Testis (tissue), 3 donors: ENCODE results near the gene BCCIP. TPM values are rescaled to one million over a fixed set of nuclear protein-coding genes. Genes with fewer than 3 reads are reported as not detected.

Source experiments
- DNase-seq: peaks from one replicate; pipeline ENCODE4 v3.0.0-alpha.2; 2019
- H3K27ac ChIP-seq, 2 donors: fragments of 200-600 bp; sonication (generic); one replicate each; pipeline ENCODE4 v1.5.1; 2019
- H3K27me3 ChIP-seq: fragments of 200-600 bp; sonication (generic); one replicate; pipeline ENCODE4 v1.5.1; 2019
- H3K36me3 ChIP-seq: fragments of 200-600 bp; sonication (generic); one replicate; pipeline ENCODE4 v1.5.1; 2017; ENCODE audit warnings: low read depth; ENCODE audit errors: missing control alignments
- H3K4me1 ChIP-seq: fragments of 200-600 bp; sonication (generic); one replicate; pipeline ENCODE4 v1.5.1; 2019
- H3K4me3 ChIP-seq, 2 donors: fragments of 200-600 bp; sonication (generic); one replicate each; pipeline ENCODE4 v1.5.1; 2017 to 2019
- H3K9me3 ChIP-seq: fragments of 200-600 bp; sonication (generic); one replicate; pipeline ENCODE4 v1.5.1; 2017
- CTCF ChIP-seq, 3 experiments: fragments of 450-650 bp in 2 of 3; fragments of 200-600 bp in 1 of 3; sonication (generic) in 1 of 3; IDR thresholded peaks; one replicate each; pipeline ENCODE4 v1.5.1; 2016 to 2019; ENCODE audit warnings: antibody characterized with exemption in 3 of 3, mild to moderate bottlenecking in 2 of 3, moderate library complexity in 1 of 3
- POLR2A ChIP-seq: fragments of 450-650 bp; IDR thresholded peaks from one replicate; pipeline ENCODE4 v1.6.1; 2017; ENCODE audit warnings: antibody characterized with exemption, mild to moderate bottlenecking, moderate library complexity
- WGBS, 2 donors: methylation state at CpG; one replicate each; pipeline ENCODE4 v1.1.5; 2018; 5-methylcytosine and 5-hydroxymethylcytosine counted together
- intact Hi-C: fragments of 100-400 bp; cut with DNase I; formaldehyde crosslinking; loops from one replicate; pipeline ENCODE4 v1.15.1; 2023; ENCODE audit warnings: low total_unique reads
- microRNA counts, 2 donors: library from miRNA; unstranded; fragments of <30 nt; microRNA quantifications; one replicate each; lab custom pipeline; 2016
- microRNA-seq, 2 donors: library from miRNA; unstranded; fragments of <30 nt; microRNA quantifications; one replicate each; pipeline ENCODE4, GENCODE V29; 2016; ENCODE audit warnings: borderline number of aligned reads in 2 of 2, borderline replicate concordance in 1 of 2
- polyA plus RNA-seq: library from polyadenylated mRNA; stranded (reverse); fragments of 350-450 nt; fragmentation: Illumina TruSeq; extraction: RNeasy Lipid Tissue Mini Kit (QIAGEN cat#74804); gene quantifications from one replicate; pipeline ENCODE4 v1.2.3, GENCODE V29; 2014; ENCODE audit warnings: low read depth, low replicate concordance; ENCODE audit not compliant: insufficient read depth
- small RNA-seq, 2 donors: library from RNA; depleted of rRNA; stranded (forward); fragments of <200 nt; gene quantifications; one replicate each; pipeline ENCODE3, GENCODE V24; 2016
- total RNA-seq, 2 donors: library from RNA; depleted of rRNA; stranded (reverse); fragments of >200 nt; gene quantifications; one replicate each; pipeline ENCODE4 v1.2.3, GENCODE V29; 2016

Gene BCCIP
- total and polyA plus RNA-seq, 3 donors from 2014 or later: 59.8 to 81.9 (median 63.9) TPM

- intact Hi-C loops: no loop called here
- H3K4me1 ChIP-seq: peaks cover 10% of the 10 kb centered on the region
- no peaks in the 10 kb centered on the region for H3K36me3 ChIP-seq
- 41 to 52% methylated on average over 4 of the region's 4 CpGs for WGBS, 2 donors
- no peaks in the 10 kb centered on the region for H3K27me3 ChIP-seq
- TF ChIP-seq POLR2A (no peak), CTCF (IDR thresholded peaks at IDR 0.05) (no peak)
- no peak within 1 kb of the TSS for H3K4me3 ChIP-seq
- no peaks in the 10 kb centered on the region for H3K9me3 ChIP-seq
- H3K27ac ChIP-seq: peak within 1 kb of the TSS in 1 of 2 donors; percentile 41
- peak; percentile 38 for DNase-seq
Observed at GRCh38 chr10:125881192-125881591, 57.8 kb downstream of the BCCIP start, which contains the start of gene DHX32. DHX32 (minus strand) TSS chr10:125881292; CDS start chr10:125880824, 468 bp downstream.

GRCh38 chr10:125882596-125882995 is 59.2 kb downstream of the BCCIP start:
- WGBS, 2 donors: 76% methylated on average over 1 of the region's 1 CpG
- intact Hi-C loops: no loop called here
- Histone ChIP-seq H3K4me1 (peaks cover 10% of the 10 kb centered on the region), H3K27ac (no peak overlapping the region), H3K9me3 (no peaks in the 10 kb centered on the region), H3K27me3 (no peaks in the 10 kb centered on the region), H3K36me3 (no peaks in the 10 kb centered on the region), H3K4me3 (no peak overlapping the region)
- TF ChIP-seq POLR2A (no peak), CTCF (IDR thresholded peaks at IDR 0.05) (no peak)
- DNase-seq: no peak

GRCh38 chr10:125883211-125883610 is 59.9 kb downstream of the BCCIP start:
- DNase-seq: no peak
- Histone ChIP-seq H3K27me3 (no peaks in the 10 kb centered on the region), H3K4me1 (peaks cover 10% of the 10 kb centered on the region), H3K27ac (no peak overlapping the region), H3K4me3 (no peak overlapping the region), H3K9me3 (no peaks in the 10 kb centered on the region), H3K36me3 (no peaks in the 10 kb centered on the region)
- TF ChIP-seq CTCF (IDR thresholded peaks at IDR 0.05) (no peak), POLR2A (no peak)
- 89 to 93% methylated on average over 3 of the region's 3 CpGs for WGBS, 2 donors
- intact Hi-C loops: no loop called here

MicroRNA genes within 50 kb of the gene (microRNA counts, 767-probe panel; counts per million panel counts)
- microRNA hsa-miR-4484 (lab: Ali Mortazavi, UCI): 0 to 152 counts per million in 2 donors

Small RNAs within 50 kb of the gene (microRNA-seq; reads per million reads assigned to microRNA genes)
- 1.4 to 2.1 reads per million in 2 donors for gene MIR4484

Small RNAs within 50 kb of the gene (small RNA-seq; reads per million reads assigned to genes)
- gene MIR4484: 0 reads per million in 2 donors
- 0 reads per million in 2 donors for gene RF00017

Other genes starting within 250 kb of the BCCIP start
- 10 to 100 TPM; 14.9 to 24.6 TPM for gene TEX36, start 140.4 kb upstream of the BCCIP start, total RNA-seq
- 41.5 TPM for gene TEX36, start 140.4 kb upstream of the BCCIP start, polyA plus RNA-seq
- gene EDRF1, start 103.8 kb upstream of the BCCIP start, total RNA-seq: 10 to 100 TPM; 93.1 to 95.1 TPM
- gene EDRF1, start 103.8 kb upstream of the BCCIP start, polyA plus RNA-seq: 66.7 TPM
- gene MMP21, start 47.7 kb upstream of the BCCIP start, total RNA-seq: under 1 TPM; 0.31 to 0.43 TPM
- not detected for gene MMP21, start 47.7 kb upstream of the BCCIP start, polyA plus RNA-seq
- gene UROS, start 288 bp upstream of the BCCIP start, total RNA-seq: 10 to 100 TPM; 62.5 to 70.3 TPM
- gene UROS, start 288 bp upstream of the BCCIP start, polyA plus RNA-seq: 69.2 TPM
- gene DHX32, start 57.7 kb downstream of the BCCIP start, total RNA-seq: 10 to 100 TPM; 42.2 to 60.2 TPM
- gene DHX32, start 57.7 kb downstream of the BCCIP start, polyA plus RNA-seq: 64.0 TPM
- gene FANK1, start 73.0 kb downstream of the BCCIP start, total RNA-seq: 10 to 100 TPM; 41.1 to 60.9 TPM
- gene FANK1, start 73.0 kb downstream of the BCCIP start, polyA plus RNA-seq: 143 TPM